Spleen (tissue), 7 donors: ENCODE data around the gene HPCAL1.

Experiments
- CTCF ChIP-seq, 11 experiments: fragments of 200-600 bp in 7 of 11; fragments of 450-650 bp in 4 of 11; sonication (generic) in 4 of 11; IDR thresholded peaks in 8 of 11; conservative IDR thresholded peaks in 3 of 11; 1 replicate in 7 of 11; 2 replicates in 4 of 11; pipeline versions ENCODE4 v1.4.0 to v1.8.0; 2016 to 2021; ENCODE audit warnings: antibody characterized with exemption in 11 of 11, inconsistent platforms in 4 of 11, mild to moderate bottlenecking in 1 of 11
- POLR2A ChIP-seq, 3 donors: fragments of 450-650 bp; IDR thresholded peaks; one replicate each; pipeline ENCODE4 v1.5.1; 2017; ENCODE audit warnings: antibody characterized with exemption in 3 of 3, mild to moderate bottlenecking in 1 of 3
- donor health status: DM: no; HTN: no; CAD: no; lungs with moderate emphysema.
- donor health status: DM: no; HTN: no; CAD: no.
- donor health status: DM: no; HTN: no; CAD: no.

DNA sequence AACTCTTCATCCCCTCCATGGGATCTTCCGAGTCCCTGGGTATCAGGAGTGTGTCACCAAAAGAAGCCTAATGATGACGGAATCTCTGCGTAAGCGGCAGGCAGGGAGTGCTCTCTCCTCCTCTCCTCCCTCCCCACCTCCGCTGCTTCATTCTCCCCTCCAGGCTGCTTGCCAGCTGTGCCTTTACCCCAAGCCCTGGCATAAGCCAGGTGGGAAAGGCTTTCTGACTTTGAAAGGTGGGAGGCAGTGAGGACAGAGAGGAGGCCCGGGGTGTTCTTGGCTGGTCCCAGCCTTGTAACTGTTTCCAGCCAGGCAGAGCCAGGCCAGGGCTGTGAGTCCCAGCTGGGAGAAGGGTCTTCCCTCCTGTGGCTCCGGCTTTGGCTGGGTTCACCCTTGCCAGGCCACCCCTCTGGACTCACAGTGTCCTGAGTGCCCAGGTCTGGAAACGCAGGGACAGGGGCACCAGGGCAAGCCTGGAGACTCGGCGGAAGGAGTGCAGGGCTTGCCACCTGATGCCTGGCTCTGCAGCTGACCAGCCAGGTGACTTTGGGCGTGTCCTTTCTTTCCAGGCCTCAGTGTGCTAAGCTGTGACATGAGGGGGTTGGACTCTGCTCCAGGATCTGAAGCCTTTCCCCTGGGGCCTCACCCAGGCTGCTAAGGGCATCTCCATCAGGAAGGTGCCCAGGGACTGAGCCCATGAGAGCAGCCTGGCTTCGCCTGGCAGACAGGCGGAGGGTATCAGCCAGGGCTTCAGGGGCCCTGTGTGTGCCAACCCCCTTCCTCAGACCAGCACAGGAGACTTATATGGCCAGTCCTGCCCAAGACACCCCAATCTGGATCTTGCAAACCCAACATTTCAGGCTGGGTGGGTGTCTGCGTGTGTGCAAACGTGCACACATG lies 32.7 kb upstream of the HPCAL1 start:
- TF ChIP-seq POLR2A (IDR thresholded peaks at IDR 0.05): no peak
- no peak for TF ChIP-seq CTCF (IDR thresholded peaks at IDR 0.05 in 8 of 11, conservative IDR thresholded peaks at IDR 0.05 in 3 of 11)
